Testis (tissue), 2 donors: ENCODE data around the gene RANBP3L.

Experiments used
- POLR2A ChIP-seq: fragments of 450-650 bp; IDR thresholded peaks from one replicate; pipeline ENCODE4 v1.6.1; 2017; ENCODE audit warnings: antibody characterized with exemption, mild to moderate bottlenecking, moderate library complexity
- TF ChIP-seq, protein P1 (sequence below), 3 experiments: fragments of 450-650 bp in 2 of 3; fragments of 200-600 bp in 1 of 3; sonication (generic) in 1 of 3; IDR thresholded peaks; one replicate each; pipeline ENCODE4 v1.5.1; 2016 to 2019; ENCODE audit warnings: antibody characterized with exemption in 3 of 3, mild to moderate bottlenecking in 2 of 3, moderate library complexity in 1 of 3

GRCh38 chr5:36298552-36298951 lies 3.1 kb downstream of the RANBP3L start:
- TF ChIP-seq, protein P1, sequence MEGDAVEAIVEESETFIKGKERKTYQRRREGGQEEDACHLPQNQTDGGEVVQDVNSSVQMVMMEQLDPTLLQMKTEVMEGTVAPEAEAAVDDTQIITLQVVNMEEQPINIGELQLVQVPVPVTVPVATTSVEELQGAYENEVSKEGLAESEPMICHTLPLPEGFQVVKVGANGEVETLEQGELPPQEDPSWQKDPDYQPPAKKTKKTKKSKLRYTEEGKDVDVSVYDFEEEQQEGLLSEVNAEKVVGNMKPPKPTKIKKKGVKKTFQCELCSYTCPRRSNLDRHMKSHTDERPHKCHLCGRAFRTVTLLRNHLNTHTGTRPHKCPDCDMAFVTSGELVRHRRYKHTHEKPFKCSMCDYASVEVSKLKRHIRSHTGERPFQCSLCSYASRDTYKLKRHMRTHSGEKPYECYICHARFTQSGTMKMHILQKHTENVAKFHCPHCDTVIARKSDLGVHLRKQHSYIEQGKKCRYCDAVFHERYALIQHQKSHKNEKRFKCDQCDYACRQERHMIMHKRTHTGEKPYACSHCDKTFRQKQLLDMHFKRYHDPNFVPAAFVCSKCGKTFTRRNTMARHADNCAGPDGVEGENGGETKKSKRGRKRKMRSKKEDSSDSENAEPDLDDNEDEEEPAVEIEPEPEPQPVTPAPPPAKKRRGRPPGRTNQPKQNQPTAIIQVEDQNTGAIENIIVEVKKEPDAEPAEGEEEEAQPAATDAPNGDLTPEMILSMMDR (IDR thresholded peaks at IDR 0.05) = no peak
- no peak for TF ChIP-seq POLR2A
